Body of pancreas (tissue), 4 donors: ENCODE results near the gene GPR179.

Experiments
- CTCF ChIP-seq, 7 experiments: fragments of 450-650 bp in 4 of 7; fragments of 200-600 bp in 3 of 7; sonication (generic) in 3 of 7; IDR thresholded peaks; one replicate each; pipeline ENCODE4 v1.5.1; 2016 to 2019; ENCODE audit warnings: antibody characterized with exemption in 7 of 7
- POLR2A ChIP-seq, 3 donors: fragments of 450-650 bp; IDR thresholded peaks; one replicate each; pipeline ENCODE4 v1.6.1; 2016; ENCODE audit warnings: antibody characterized with exemption in 3 of 3, mild to moderate bottlenecking in 2 of 3

DNA sequence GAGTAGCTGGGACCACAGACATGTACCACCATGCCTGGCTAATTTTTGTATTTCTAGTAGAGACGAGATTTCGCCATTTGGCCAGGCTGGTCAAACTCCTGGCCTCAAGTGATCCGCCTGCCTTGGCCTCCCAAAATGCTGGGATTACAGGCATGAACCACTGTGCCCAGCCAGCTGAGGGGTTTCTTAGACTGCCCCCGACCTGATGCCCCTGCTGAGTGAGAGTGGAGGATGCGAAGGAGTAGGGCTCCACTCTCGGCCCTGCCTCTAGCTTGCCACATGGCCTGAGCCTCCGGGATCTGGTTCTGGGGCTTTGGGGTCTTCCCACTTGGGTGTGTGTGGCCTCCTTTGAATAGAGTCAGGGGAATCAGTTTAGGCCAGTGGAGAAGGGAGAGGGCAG, 11.0 kb downstream of the GPR179 start:
- no peak for TF ChIP-seq CTCF (IDR thresholded peaks at IDR 0.05)
- TF ChIP-seq POLR2A (IDR thresholded peaks at IDR 0.05) = no peak
